ENCODE measurements around the gene SLC16A7. TPM values are rescaled to one million over a fixed set of nuclear protein-coding genes. Genes with fewer than 3 reads are reported as not detected.
A peak's percentile ranks its signal among the peaks of the same experiment; 100 is the strongest.

SLC16A7 gene
- total and polyA plus RNA-seq, 10 of the 15 experiments (the other 5 are each of a cell fraction or from before 2014, with no cell fraction given) = 1.5 to 12.9 (median 6.7) TPM

GRCh38 chr12:59595883-59596540 lies at the start of gene SLC16A7 (continued):
- no peak for TF ChIP-seq E2F4 (IDR thresholded peaks at IDR 0.05; ENCODE audit: low read depth, low read length)
- TF ChIP-seq, protein P1, sequence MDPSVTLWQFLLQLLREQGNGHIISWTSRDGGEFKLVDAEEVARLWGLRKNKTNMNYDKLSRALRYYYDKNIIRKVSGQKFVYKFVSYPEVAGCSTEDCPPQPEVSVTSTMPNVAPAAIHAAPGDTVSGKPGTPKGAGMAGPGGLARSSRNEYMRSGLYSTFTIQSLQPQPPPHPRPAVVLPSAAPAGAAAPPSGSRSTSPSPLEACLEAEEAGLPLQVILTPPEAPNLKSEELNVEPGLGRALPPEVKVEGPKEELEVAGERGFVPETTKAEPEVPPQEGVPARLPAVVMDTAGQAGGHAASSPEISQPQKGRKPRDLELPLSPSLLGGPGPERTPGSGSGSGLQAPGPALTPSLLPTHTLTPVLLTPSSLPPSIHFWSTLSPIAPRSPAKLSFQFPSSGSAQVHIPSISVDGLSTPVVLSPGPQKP (IDR thresholded peaks at IDR 0.05; ENCODE audit: low read depth, low read length) = no peak
- TF ChIP-seq CHD1 (IDR thresholded peaks at IDR 0.05; ENCODE audit: low read depth, low read length) = no peak
- peak; percentile 5; the same call in 1 of the 3 replicates for TF ChIP-seq POU2F2 (IDR thresholded peaks at IDR 0.05; ENCODE audit: borderline replicate concordance, low read depth, low read length)
- 0 out of 2 replicates have a peak, but pooled peaks have one; percentile 1 for TF ChIP-seq BACH1 (IDR thresholded peaks at IDR 0.05; ENCODE audit: borderline replicate concordance)
- peak; percentile 63; the same call in 1 of the 2 replicates for TF ChIP-seq CBFB (IDR thresholded peaks at IDR 0.05; ENCODE audit: low read depth)
- TF ChIP-seq CREM (IDR thresholded peaks at IDR 0.05; ENCODE audit: low read depth) = peak; percentile 12; the same call in 1 of the 2 replicates
- TF ChIP-seq RB1 (IDR thresholded peaks at IDR 0.05; ENCODE audit: borderline replicate concordance) = no peak
- TF ChIP-seq SIN3A (IDR thresholded peaks at IDR 0.05; ENCODE audit: low read depth, low read length) = peak; percentile 35; the same call in 1 of the 2 replicates
- TF ChIP-seq ZNF274 (IDR thresholded peaks at IDR 0.05; ENCODE audit: insufficient read depth, insufficient read length) = no peak
- 0 out of 2 replicates have a peak, but pooled peaks have one; percentile 1 for TF ChIP-seq CREB1 (IDR thresholded peaks at IDR 0.05; ENCODE audit: low read depth)
- no peak for TF ChIP-seq RAD21 (IDR thresholded peaks at IDR 0.05; ENCODE audit: insufficient read depth, low read depth, low read length)
- TF ChIP-seq POLR2AphosphoS2 (IDR thresholded peaks at IDR 0.05; ENCODE audit: low read depth, low read length) = no peak
- TF ChIP-seq CTCF (IDR thresholded peaks at IDR 0.05 in 2 of 3, conservative IDR thresholded peaks at IDR 0.05 in 1 of 3; ENCODE audit: control insufficient read depth in 2 of 3, extremely low read depth in 1 of 3, insufficient read depth in 1 of 3, low read depth in 3 of 3, low read length in 3 of 3) = 0 out of 6 replicates have a peak, but pooled peaks of 1 of the 3 experiments have one; percentile 4
- TF ChIP-seq CBX5 (IDR thresholded peaks at IDR 0.05; ENCODE audit: low read depth) = peak; percentile 24; the same call in 1 of the 2 replicates
- no peak for TF ChIP-seq SUPT20H (IDR thresholded peaks at IDR 0.05; ENCODE audit: borderline replicate concordance, control insufficient read depth, low read depth, low read length)
- TF ChIP-seq TCF3 (IDR thresholded peaks at IDR 0.05; ENCODE audit: borderline replicate concordance, insufficient read depth, low read depth, low read length) = 0 out of 2 replicates have a peak, but pooled peaks have one; percentile 25
- TF ChIP-seq ZNF592 (IDR thresholded peaks at IDR 0.05) = no peak
- TF ChIP-seq IKZF2 (IDR thresholded peaks at IDR 0.05) = 0 out of 4 replicates have a peak, but pooled peaks of 1 of the 2 experiments have one; percentile 19
- no peak for TF ChIP-seq FOS (IDR thresholded peaks at IDR 0.05; ENCODE audit: borderline replicate concordance, extremely low read depth, insufficient read length)
- no peak for TF ChIP-seq HDAC6 (IDR thresholded peaks at IDR 0.05; ENCODE audit: unreplicated experiment)
- TF ChIP-seq NR2F1 (conservative IDR thresholded peaks at IDR 0.05) = no peak
